HEK293 (cell line): ENCODE results near the gene TMEM186.

Experiments
- MEIS1 ChIP-seq: sonication (generic); formaldehyde crosslinking; IDR thresholded peaks from 2 replicates; pipeline ENCODE4 v1.8.1; 2022; ENCODE audit warnings: missing genetic modification reagents, mild to moderate bottlenecking, borderline replicate concordance
- SETDB1 ChIP-seq: IDR thresholded peaks from one replicate; pipeline ENCODE4 v1.6.1; 2017; ENCODE audit warnings: mild to moderate bottlenecking, low read length, moderate library complexity, mixed read lengths; ENCODE audit not compliant: insufficient read length
- TCF7L2 ChIP-seq: IDR thresholded peaks from 2 replicates; pipeline ENCODE4 v1.6.1; 2011; ENCODE audit warnings: low read depth, mild to moderate bottlenecking, inconsistent platforms, low read length, moderate library complexity, borderline replicate concordance
- ZBTB7A ChIP-seq: fragments of 450-650 bp; formaldehyde crosslinking; IDR thresholded peaks from 2 replicates; pipeline ENCODE4 v1.5.1; 2016; ENCODE audit warnings: low read depth, missing biosample characterization, missing genetic modification characterization
- ZNF138 ChIP-seq: fragments of 450-650 bp; formaldehyde crosslinking; IDR thresholded peaks from 2 replicates; pipeline ENCODE4 v1.5.1; 2016; ENCODE audit warnings: missing biosample characterization, missing genetic modification characterization, borderline replicate concordance
- ZNF169 ChIP-seq: fragments of 450-650 bp; formaldehyde crosslinking; IDR thresholded peaks from 2 replicates; pipeline ENCODE4 v1.5.1; 2016; ENCODE audit warnings: missing biosample characterization, missing genetic modification characterization
- ZNF174 ChIP-seq: fragments of 450-650 bp; formaldehyde crosslinking; IDR thresholded peaks from 2 replicates; pipeline ENCODE4 v1.5.0; 2017; ENCODE audit warnings: missing biosample characterization, mild to moderate bottlenecking, missing genetic modification characterization
- ZNF23 ChIP-seq: fragments of 450-650 bp; formaldehyde crosslinking; IDR thresholded peaks from 2 replicates; pipeline ENCODE4 v1.5.1; 2016; ENCODE audit warnings: missing biosample characterization, missing genetic modification characterization, borderline replicate concordance
- ZNF416 ChIP-seq: fragments of 450-650 bp; formaldehyde crosslinking; IDR thresholded peaks from 2 replicates; pipeline ENCODE4 v1.5.1; 2016; ENCODE audit warnings: missing biosample characterization, missing genetic modification characterization
- TF ChIP-seq, protein P1 (sequence below): fragments of 450-650 bp; formaldehyde crosslinking; IDR thresholded peaks from 2 replicates; pipeline ENCODE4 v1.5.1; 2016; ENCODE audit warnings: missing biosample characterization, missing genetic modification characterization
- TF ChIP-seq, protein P2 (sequence below): fragments of 450-650 bp; formaldehyde crosslinking; IDR thresholded peaks from 2 replicates; pipeline ENCODE4 v1.5.1; 2017; ENCODE audit warnings: missing biosample characterization, missing genetic modification characterization
- TF ChIP-seq, protein P3 (sequence below): fragments of 450-650 bp; formaldehyde crosslinking; IDR thresholded peaks from 2 replicates; pipeline ENCODE4 v1.5.1; 2016; ENCODE audit warnings: missing biosample characterization, missing genetic modification characterization

DNA sequence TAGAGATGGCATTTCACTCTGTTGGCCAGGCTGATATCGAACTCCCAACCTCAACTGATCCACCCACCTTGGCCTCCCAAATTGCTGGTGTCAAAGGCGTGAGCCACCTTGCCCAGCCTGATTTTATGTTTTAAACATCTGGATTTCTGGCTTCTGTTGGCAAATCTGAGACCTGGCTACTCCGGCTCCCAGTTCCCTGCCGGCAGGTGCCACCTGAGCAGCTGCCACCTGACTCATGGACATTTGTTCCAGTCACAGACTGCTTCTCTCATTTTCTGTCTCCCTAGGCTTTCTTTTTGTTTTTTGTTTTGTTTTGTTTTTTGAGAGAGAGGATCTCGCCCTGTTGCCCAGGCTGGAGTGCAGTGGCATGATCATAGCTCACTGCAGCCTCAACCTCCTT lies 9.8 kb upstream of the TMEM186 start:
- TF ChIP-seq, protein P1, sequence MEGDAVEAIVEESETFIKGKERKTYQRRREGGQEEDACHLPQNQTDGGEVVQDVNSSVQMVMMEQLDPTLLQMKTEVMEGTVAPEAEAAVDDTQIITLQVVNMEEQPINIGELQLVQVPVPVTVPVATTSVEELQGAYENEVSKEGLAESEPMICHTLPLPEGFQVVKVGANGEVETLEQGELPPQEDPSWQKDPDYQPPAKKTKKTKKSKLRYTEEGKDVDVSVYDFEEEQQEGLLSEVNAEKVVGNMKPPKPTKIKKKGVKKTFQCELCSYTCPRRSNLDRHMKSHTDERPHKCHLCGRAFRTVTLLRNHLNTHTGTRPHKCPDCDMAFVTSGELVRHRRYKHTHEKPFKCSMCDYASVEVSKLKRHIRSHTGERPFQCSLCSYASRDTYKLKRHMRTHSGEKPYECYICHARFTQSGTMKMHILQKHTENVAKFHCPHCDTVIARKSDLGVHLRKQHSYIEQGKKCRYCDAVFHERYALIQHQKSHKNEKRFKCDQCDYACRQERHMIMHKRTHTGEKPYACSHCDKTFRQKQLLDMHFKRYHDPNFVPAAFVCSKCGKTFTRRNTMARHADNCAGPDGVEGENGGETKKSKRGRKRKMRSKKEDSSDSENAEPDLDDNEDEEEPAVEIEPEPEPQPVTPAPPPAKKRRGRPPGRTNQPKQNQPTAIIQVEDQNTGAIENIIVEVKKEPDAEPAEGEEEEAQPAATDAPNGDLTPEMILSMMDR (tag by site-specific recombination) = no peak
- no peak for TF ChIP-seq ZNF174
- TF ChIP-seq, protein P2, sequence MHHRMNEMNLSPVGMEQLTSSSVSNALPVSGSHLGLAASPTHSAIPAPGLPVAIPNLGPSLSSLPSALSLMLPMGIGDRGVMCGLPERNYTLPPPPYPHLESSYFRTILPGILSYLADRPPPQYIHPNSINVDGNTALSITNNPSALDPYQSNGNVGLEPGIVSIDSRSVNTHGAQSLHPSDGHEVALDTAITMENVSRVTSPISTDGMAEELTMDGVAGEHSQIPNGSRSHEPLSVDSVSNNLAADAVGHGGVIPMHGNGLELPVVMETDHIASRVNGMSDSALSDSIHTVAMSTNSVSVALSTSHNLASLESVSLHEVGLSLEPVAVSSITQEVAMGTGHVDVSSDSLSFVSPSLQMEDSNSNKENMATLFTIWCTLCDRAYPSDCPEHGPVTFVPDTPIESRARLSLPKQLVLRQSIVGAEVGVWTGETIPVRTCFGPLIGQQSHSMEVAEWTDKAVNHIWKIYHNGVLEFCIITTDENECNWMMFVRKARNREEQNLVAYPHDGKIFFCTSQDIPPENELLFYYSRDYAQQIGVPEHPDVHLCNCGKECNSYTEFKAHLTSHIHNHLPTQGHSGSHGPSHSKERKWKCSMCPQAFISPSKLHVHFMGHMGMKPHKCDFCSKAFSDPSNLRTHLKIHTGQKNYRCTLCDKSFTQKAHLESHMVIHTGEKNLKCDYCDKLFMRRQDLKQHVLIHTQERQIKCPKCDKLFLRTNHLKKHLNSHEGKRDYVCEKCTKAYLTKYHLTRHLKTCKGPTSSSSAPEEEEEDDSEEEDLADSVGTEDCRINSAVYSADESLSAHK (tag by site-specific recombination) = no peak
- TF ChIP-seq ZNF169 (tag by site-specific recombination) = no peak
- TF ChIP-seq MEIS1 (CRISPR knock-in tag) = no peak
- no peak for TF ChIP-seq ZNF138 (tag by site-specific recombination)
- no peak for TF ChIP-seq ZBTB7A (tag by site-specific recombination)
- TF ChIP-seq ZNF416 = no peak
- TF ChIP-seq SETDB1 = no peak
- TF ChIP-seq TCF7L2 = no peak
- no peak for TF ChIP-seq ZNF23 (tag by site-specific recombination)
- TF ChIP-seq, protein P3, sequence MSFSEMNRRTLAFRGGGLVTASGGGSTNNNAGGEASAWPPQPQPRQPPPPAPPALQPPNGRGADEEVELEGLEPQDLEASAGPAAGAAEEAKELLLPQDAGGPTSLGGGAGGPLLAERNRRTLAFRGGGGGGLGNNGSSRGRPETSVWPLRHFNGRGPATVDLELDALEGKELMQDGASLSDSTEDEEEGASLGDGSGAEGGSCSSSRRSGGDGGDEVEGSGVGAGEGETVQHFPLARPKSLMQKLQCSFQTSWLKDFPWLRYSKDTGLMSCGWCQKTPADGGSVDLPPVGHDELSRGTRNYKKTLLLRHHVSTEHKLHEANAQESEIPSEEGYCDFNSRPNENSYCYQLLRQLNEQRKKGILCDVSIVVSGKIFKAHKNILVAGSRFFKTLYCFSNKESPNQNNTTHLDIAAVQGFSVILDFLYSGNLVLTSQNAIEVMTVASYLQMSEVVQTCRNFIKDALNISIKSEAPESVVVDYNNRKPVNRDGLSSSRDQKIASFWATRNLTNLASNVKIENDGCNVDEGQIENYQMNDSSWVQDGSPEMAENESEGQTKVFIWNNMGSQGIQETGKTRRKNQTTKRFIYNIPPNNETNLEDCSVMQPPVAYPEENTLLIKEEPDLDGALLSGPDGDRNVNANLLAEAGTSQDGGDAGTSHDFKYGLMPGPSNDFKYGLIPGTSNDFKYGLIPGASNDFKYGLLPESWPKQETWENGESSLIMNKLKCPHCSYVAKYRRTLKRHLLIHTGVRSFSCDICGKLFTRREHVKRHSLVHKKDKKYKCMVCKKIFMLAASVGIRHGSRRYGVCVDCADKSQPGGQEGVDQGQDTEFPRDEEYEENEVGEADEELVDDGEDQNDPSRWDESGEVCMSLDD (tag by site-specific recombination) = no peak
